Endothelial cell of umbilical vein (primary cell): ENCODE measurements around the gene QDPR. TPM values are rescaled to one million over a fixed set of nuclear protein-coding genes. Genes with fewer than 3 reads are reported as not detected.

Experiments
- BruUV-seq: library from RNA; stranded (reverse); fragments of 400-500 nt; replicated peaks from 2 replicates; lab custom pipeline; 2021; lab: Mats Ljungman, UMichigan
- CTCF ChIA-PET: fragments of 300-600, 350-600 bp; sonication (Branson Sonifier 250); formaldehyde crosslinking; loops from one replicate; lab custom pipeline; 2021; ENCODE audit warnings: antibody characterized with exemption, inconsistent platforms; lab: Charles Lee
- POLR2A ChIA-PET: fragments of 300-600, 350-600 bp; sonication (Branson Sonifier 250); formaldehyde crosslinking; loops from one replicate; lab custom pipeline; 2021; ENCODE audit warnings: antibody characterized with exemption, inconsistent platforms; lab: Charles Lee
- DNase-seq: peaks from one replicate; pipeline ENCODE4 v3.0.0-alpha.2; 2011; ENCODE audit warnings: low read depth, low spot score
- FAIRE-seq: peaks from 2 replicates; lab custom pipeline; 2011; peaks lifted over from hg19 to GRCh38; lab: Jason Lieb, UNC
- H2AFZ ChIP-seq: 2 replicates; pipeline ENCODE4 v1.6.0; 2012; ENCODE audit warnings: low read depth, low read length, control low read depth, inconsistent platforms
- H3K27ac ChIP-seq: 2 replicates; pipeline ENCODE4 v1.5.1; 2011; ENCODE audit warnings: low read depth, mild to moderate bottlenecking, control low read depth, low read length, moderate library complexity; ENCODE audit not compliant: insufficient read depth
- H3K27me3 ChIP-seq, 2 experiments: 2 replicates each; pipeline versions ENCODE4 v1.6.0 to v1.6.1; 2011; ENCODE audit warnings: low read length in 2 of 2, mixed read lengths in 1 of 2; ENCODE audit not compliant: control insufficient read depth in 2 of 2, insufficient read depth in 2 of 2
- H3K36me3 ChIP-seq, 2 experiments: 2 replicates in 1 of 2; 3 replicates in 1 of 2; pipeline ENCODE4 v1.5.1; 2011; ENCODE audit warnings: low read length in 2 of 2, mild to moderate bottlenecking in 1 of 2, moderate library complexity in 1 of 2; ENCODE audit not compliant: control insufficient read depth in 2 of 2, insufficient read depth in 2 of 2; ENCODE audit errors: extremely low read depth in 1 of 2
- H3K4me1 ChIP-seq: 3 replicates; pipeline ENCODE4 v1.5.1; 2011; ENCODE audit warnings: mild to moderate bottlenecking, low read length; ENCODE audit not compliant: control insufficient read depth, insufficient read depth; ENCODE audit errors: extremely low read depth
- H3K4me2 ChIP-seq: 2 replicates; pipeline ENCODE4 v1.6.1; 2011; ENCODE audit warnings: low read length, control low read depth, mixed read lengths; ENCODE audit not compliant: insufficient read depth
- H3K4me3 ChIP-seq, 3 experiments: fragments of 200-600 bp in 1 of 3; sonication (generic), shearing (Covaris generic) in 1 of 3; replicated peaks in 1 of 3; 2 replicates each; pipeline ENCODE4 v1.5.1; 2011 to 2016; ENCODE audit warnings: control low read depth in 3 of 3, low read length in 3 of 3, mild to moderate bottlenecking in 2 of 3, inconsistent platforms in 1 of 3, low read depth in 1 of 3, moderate library complexity in 1 of 3; ENCODE audit not compliant: insufficient read depth in 1 of 3
- H3K79me2 ChIP-seq: 2 replicates; pipeline ENCODE4 v1.6.0; 2012; ENCODE audit warnings: low read length, inconsistent platforms; ENCODE audit not compliant: control insufficient read depth, insufficient read depth
- H3K9ac ChIP-seq: replicated peaks from 2 replicates; pipeline ENCODE3; 2011; ENCODE audit warnings: low read length, control low read depth; ENCODE audit not compliant: insufficient read depth; ENCODE audit errors: extremely low read depth
- H3K9me1 ChIP-seq: replicated peaks from 3 replicates; pipeline ENCODE4 v1.6.0; 2011; ENCODE audit warnings: mild to moderate bottlenecking, low read length; ENCODE audit not compliant: control insufficient read depth, insufficient read depth; ENCODE audit errors: extremely low read depth
- H3K9me3 ChIP-seq: replicated peaks from 2 replicates; pipeline ENCODE4 v1.5.1; 2012; ENCODE audit warnings: low read length, inconsistent platforms; ENCODE audit not compliant: control insufficient read depth, insufficient read depth
- H4K20me1 ChIP-seq: replicated peaks from 2 replicates; pipeline ENCODE3; 2011; ENCODE audit warnings: mild to moderate bottlenecking, low read length; ENCODE audit not compliant: control insufficient read depth, insufficient read depth; ENCODE audit errors: extremely low read depth
- EZH2 ChIP-seq: IDR thresholded peaks from 2 replicates; pipeline ENCODE4 v1.6.1; 2012; ENCODE audit warnings: borderline replicate concordance, low read depth, mild to moderate bottlenecking, moderate library complexity, low read length, inconsistent platforms; ENCODE audit not compliant: severe bottlenecking
- FOS ChIP-seq: IDR thresholded peaks from 2 replicates; pipeline ENCODE4 v1.6.1; 2011; ENCODE audit warnings: mild to moderate bottlenecking, low read length, moderate library complexity, borderline replicate concordance; ENCODE audit not compliant: insufficient read depth
- GATA2 ChIP-seq: IDR thresholded peaks from 2 replicates; pipeline ENCODE4 v1.7.0; 2011; ENCODE audit warnings: low read depth, mild to moderate bottlenecking, moderate library complexity, mixed read lengths, low read length; ENCODE audit not compliant: insufficient read length, insufficient read depth
- JUN ChIP-seq: IDR thresholded peaks from 2 replicates; pipeline ENCODE4 v1.6.1; 2011; ENCODE audit warnings: borderline replicate concordance, low read depth; ENCODE audit not compliant: insufficient read length, insufficient read depth
- MYC ChIP-seq: IDR thresholded peaks from one replicate; pipeline ENCODE4 v1.6.1; 2011; ENCODE audit warnings: mild to moderate bottlenecking, low read depth, low read length
- POLR2AphosphoS5 ChIP-seq: IDR thresholded peaks from 2 replicates; pipeline ENCODE4 v1.6.1; 2012; ENCODE audit warnings: low read depth, mild to moderate bottlenecking, control low read depth, low read length, moderate library complexity; ENCODE audit not compliant: insufficient read depth
- dilution Hi-C: fragments of 300-500 bp; cut with MboI; formaldehyde crosslinking; loops from one replicate; pipeline ENCODE4 v1.15.0; 2019; ENCODE audit warnings: low sequenced_read_pairs; ENCODE audit not compliant: extremely low pct_ligation_motif_present
- intact Hi-C: fragments of 100-400 bp; cut with micrococcal nuclease; formaldehyde crosslinking; loops from one replicate; pipeline ENCODE4 v1.10.0; 2022
- polyA plus RNA-seq, 4 experiments: library from polyadenylated mRNA; depleted of rRNA in 3 of 4; stranded (reverse) in 3 of 4; unstranded in 1 of 4; fragments of >200 nt; gene quantifications; 2 replicates each; pipeline versions ENCODE4 v1.2.1 to v1.2.3, GENCODE V29; 2011 to 2012; ENCODE audit warnings: missing spikeins in 1 of 4
- total RNA-seq: library from RNA; stranded (reverse); gene quantifications from 2 replicates; pipeline ENCODE4 v1.2.3, GENCODE V29; 2021
- TF ChIP-seq, protein P1 (sequence below), 2 donors: IDR thresholded peaks; 1 replicate in 1 of 2; 2 replicates in 1 of 2; pipeline ENCODE4 v1.5.1; 2011; ENCODE audit warnings: low read length in 2 of 2, mild to moderate bottlenecking in 2 of 2, moderate library complexity in 2 of 2, control low read depth in 1 of 2, inconsistent platforms in 1 of 2, low read depth in 1 of 2; ENCODE audit not compliant: insufficient read depth in 1 of 2; ENCODE audit errors: extremely low read depth in 1 of 2

Gene QDPR
- total and polyA plus RNA-seq, 2 donors (not counting 3 experiments of a cell fraction or from before 2014, with no cell fraction given): 20.5 to 20.9 TPM

DNA sequence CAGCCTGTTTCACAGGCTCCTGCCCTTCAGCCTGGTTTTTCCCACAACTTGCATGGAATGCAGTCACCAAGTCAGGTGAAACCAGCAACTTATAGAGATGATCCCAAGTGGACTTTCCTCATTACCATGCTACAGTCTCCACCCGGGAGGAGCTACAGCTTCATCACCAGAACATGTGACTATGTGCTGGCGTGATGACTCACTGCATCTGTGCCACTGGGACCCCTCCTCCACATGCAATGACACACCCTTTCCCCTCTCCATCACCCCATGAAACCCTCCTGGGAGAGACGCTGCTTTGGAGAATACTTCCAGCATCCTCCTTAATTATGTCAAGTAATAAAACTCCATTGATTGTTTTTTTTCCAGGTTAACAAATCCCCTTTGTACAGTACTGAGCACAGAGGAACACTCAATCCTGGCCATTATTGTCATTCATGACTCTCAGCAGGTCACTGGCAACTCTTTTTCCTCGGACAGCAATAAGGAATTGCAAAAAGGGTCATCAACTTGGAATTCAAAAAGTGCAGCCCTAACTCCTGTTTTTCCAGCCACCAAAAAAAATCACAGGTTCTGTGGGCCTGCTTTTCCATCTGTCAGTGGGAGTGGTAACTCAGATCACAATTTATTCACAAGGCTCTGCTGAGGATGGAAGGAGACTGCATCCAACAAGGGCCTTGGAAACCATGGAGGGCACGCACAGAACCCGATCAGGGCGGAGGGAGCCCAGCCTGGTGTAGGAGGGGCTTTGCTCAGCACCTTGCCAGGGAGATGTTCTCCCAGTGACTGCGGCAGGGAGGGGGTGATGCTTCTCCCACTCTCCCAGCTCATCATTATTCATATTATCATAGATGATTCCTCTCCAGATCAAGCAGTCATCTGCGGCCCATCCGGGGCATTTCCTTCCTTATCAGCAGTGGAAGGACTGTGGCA is 17.4 kb downstream of the QDPR start:
- Histone ChIP-seq H3K9me3 (no peaks in the 10 kb centered on the region), H4K20me1 (no peaks in the 10 kb centered on the region), H3K79me2 (peaks cover 2% of the 10 kb centered on the region), H3K4me1 (peaks cover 9% of the 10 kb centered on the region), H3K27ac (peak overlapping the region; percentile 25), H3K27me3 (no peaks in the 10 kb centered on the region), H3K9ac (no peak overlapping the region), H3K9me1 (no peaks in the 10 kb centered on the region), H2AFZ (no peak overlapping the region), H3K4me3 (no peak overlapping the region), H3K4me2 (no peak overlapping the region), H3K36me3 (peaks cover 6 to 9% of the 10 kb centered on the region in 2 experiments)
- ChIA-PET POLR2A (no interaction called here), CTCF (interaction anchor here (1.0 to 2.1 kb wide), 2 partner anchors 22 kb away, joined by 4 to 5 read pairs; no protein-coding TSS in a partner anchor)
- no TSS peak for BruUV-seq
- DNase-seq: peak; percentile 46
- dilution Hi-C loops: no loop called here
- peak; percentile 71 for TF ChIP-seq FOS
- no peak for TF ChIP-seq MYC
- peak; percentile 83 for TF ChIP-seq JUN
- intact Hi-C loops: no loop called here
- peak; percentile 12 for FAIRE-seq

DNA sequence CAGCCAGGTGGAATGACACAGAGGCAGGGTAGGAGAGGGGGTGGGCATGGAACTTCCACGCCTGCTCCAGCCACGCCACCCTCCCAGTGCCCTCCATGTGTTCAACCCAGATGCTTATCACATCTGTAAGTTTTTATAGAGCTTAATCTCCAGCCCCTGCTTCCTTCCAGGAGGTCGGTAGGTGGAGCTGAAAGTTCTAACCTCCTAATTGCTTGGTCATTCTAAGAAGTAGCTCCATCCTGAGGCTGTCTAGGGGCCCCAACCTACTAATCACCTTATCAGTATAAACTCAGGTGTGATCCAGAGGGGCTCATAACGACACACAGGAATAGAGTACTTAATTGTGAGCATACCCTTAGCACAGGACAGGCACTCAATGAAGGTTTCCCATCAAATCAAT is 18.3 kb downstream of the QDPR start:
- Histone ChIP-seq H2AFZ (no peak overlapping the region), H3K36me3 (peaks cover 7 to 9% of the 10 kb centered on the region in 2 experiments), H3K4me2 (no peak overlapping the region), H3K4me3 (no peak overlapping the region), H4K20me1 (no peaks in the 10 kb centered on the region), H3K9me1 (no peaks in the 10 kb centered on the region), H3K79me2 (peaks cover 2% of the 10 kb centered on the region), H3K27me3 (no peaks in the 10 kb centered on the region), H3K4me1 (peaks cover 9% of the 10 kb centered on the region), H3K9me3 (no peaks in the 10 kb centered on the region), H3K9ac (no peak overlapping the region), H3K27ac (no peak overlapping the region)
- TF ChIP-seq EZH2 (no peak), GATA2 (no peak), MYC (no peak), POLR2AphosphoS5 (no peak)
- TF ChIP-seq, protein P1, sequence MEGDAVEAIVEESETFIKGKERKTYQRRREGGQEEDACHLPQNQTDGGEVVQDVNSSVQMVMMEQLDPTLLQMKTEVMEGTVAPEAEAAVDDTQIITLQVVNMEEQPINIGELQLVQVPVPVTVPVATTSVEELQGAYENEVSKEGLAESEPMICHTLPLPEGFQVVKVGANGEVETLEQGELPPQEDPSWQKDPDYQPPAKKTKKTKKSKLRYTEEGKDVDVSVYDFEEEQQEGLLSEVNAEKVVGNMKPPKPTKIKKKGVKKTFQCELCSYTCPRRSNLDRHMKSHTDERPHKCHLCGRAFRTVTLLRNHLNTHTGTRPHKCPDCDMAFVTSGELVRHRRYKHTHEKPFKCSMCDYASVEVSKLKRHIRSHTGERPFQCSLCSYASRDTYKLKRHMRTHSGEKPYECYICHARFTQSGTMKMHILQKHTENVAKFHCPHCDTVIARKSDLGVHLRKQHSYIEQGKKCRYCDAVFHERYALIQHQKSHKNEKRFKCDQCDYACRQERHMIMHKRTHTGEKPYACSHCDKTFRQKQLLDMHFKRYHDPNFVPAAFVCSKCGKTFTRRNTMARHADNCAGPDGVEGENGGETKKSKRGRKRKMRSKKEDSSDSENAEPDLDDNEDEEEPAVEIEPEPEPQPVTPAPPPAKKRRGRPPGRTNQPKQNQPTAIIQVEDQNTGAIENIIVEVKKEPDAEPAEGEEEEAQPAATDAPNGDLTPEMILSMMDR (IDR thresholded peaks at IDR 0.05; ENCODE audit: extremely low read depth in 1 of 2, insufficient read depth in 1 of 2, low read depth in 1 of 2, low read length in 2 of 2): no peak
- CTCF ChIA-PET: interaction anchor here (1.0 kb wide), 1 partner anchor 21 kb away, joined by 4 read pairs; no protein-coding TSS in a partner anchor
- dilution Hi-C loops: no loop called here
- POLR2A ChIA-PET: no interaction called here
- FAIRE-seq (no peak), DNase-seq (no peak)
- BruUV-seq: no TSS peak
- intact Hi-C loops: no loop called here
